Measurements from ENCODE around the gene OR1J4. TPM values are rescaled to one million over a fixed set of nuclear protein-coding genes. Genes with fewer than 3 reads are reported as not detected.
"Not testable (repeated sequence)": the region's sequence is repeated elsewhere in the genome, so short reads cannot be mapped to it uniquely, and the experiment has no call there.

The OR1J4 gene, protein sequence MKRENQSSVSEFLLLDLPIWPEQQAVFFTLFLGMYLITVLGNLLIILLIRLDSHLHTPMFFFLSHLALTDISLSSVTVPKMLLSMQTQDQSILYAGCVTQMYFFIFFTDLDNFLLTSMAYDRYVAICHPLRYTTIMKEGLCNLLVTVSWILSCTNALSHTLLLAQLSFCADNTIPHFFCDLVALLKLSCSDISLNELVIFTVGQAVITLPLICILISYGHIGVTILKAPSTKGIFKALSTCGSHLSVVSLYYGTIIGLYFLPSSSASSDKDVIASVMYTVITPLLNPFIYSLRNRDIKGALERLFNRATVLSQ
- total RNA-seq: not detected

DNA sequence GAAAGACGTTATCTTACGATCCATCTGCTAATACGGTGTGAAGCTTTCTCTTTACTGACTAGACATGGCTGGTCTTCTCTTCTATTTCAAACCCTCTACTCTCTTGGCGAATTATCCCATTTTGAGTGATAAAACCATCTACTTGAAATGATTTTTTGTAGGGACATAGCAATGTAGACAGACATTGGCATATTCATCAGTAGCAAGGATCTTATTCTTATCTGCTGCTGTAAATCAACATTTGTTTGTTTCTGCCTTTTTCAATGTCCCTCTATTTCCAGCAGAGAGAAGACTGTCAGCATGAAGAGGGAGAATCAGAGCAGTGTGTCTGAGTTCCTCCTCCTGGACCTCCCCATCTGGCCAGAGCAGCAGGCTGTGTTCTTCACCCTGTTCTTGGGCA is at the start of gene OR1J4:
TSS of gene OR1J4 (plus strand) at position 301 of the 400 bp plus-strand sequence. CDS start at position 301, 0 bp downstream.
- no peak for FAIRE-seq

DNA sequence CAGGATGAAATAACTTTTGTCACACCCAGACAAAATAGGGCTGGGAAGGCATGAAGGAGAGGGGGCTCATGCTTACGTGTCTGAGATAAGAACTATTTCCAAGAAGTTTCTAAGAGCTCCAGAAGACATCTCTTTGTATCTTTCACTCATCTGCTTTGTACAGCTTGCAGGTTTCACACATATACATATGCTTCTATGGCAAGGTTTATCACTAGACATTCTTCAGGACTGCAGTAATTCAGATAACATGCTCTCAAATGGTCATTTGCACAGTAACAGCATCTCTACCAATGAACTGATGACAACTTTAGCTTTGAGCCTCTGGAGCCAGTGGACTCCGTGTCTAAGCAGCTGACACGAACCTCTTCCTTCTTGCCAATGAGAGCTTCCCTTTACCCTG is 44.4 kb upstream of the OR1J4 start:
- FAIRE-seq (no peak), DNase-seq (ENCODE audit: low spot score in 2 of 2) (no peak)

More for the DNA sequence above, at the start of gene OR1J4:
- no peak for DNase-seq (ENCODE audit: low spot score in 2 of 2)

DNA sequence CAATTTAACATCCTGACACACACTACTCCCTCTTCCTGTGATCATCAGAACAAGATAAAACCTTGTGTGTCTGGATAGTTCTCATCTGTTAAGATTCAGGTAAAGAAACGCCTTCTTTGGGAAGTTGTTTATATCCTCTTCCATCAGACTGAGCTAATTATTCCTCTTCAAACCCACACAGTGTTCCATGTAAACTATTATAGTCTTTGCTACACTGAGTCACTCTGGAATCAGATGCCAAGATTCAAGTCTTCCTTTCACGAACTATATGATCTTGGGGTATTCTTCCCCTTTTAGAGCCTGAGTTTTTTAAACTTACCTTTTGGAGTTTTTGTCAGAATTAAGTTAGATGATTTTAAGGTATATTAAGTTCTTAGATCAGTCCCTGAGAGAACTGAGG is 43.2 kb upstream of the OR1J4 start:
- FAIRE-seq (no peak), DNase-seq (ENCODE audit: low spot score in 2 of 2) (no peak)

DNA sequence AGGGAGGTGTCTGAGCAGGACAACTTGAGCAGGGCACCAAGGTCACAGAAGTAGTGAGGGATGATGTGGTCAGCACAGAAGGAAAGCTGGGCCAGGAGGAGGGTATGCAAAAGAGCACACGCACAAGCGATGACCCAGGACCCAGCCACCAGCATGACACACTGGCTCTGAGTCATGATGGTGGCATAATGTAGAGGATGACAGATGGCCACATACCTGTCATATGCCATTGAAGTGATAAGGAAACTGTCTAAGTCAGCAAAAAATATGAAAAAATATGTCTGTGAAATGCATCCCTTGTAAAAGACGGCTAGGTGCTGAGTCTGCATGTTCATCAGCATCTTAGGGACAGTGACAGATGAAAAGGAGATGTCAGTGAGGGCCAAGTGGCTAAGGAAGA is 41.6 kb upstream of the OR1J4 start:
- FAIRE-seq: no peak
- DNase-seq (ENCODE audit: low spot score in 2 of 2): no peak

DNA sequence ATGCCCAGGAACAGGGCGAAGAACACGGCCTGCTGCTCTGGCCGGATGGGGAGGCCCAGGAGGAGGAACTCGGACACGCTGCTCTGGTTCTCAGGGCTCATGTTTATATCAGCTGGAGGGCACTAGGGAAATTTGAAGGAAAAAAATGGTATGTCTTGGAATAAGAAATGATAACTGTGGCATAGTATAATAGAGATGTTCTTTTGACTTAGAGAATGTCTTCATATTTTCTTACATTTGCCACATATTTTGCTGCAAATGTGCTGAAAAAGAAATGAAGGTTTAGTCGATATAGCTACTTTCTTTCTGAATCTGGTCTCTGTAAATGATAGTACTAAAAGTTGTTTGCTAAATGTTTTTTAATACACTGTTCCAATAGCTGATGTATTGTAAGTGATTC is 41.1 kb upstream of the OR1J4 start, which contains the start of gene OR1J1:
TSS of gene OR1J1 (minus strand) at position 101 of the 400 bp plus-strand sequence. CDS start at position 101, 0 bp downstream.
- no peak for FAIRE-seq
- no peak for DNase-seq (ENCODE audit: low spot score in 2 of 2)

DNA sequence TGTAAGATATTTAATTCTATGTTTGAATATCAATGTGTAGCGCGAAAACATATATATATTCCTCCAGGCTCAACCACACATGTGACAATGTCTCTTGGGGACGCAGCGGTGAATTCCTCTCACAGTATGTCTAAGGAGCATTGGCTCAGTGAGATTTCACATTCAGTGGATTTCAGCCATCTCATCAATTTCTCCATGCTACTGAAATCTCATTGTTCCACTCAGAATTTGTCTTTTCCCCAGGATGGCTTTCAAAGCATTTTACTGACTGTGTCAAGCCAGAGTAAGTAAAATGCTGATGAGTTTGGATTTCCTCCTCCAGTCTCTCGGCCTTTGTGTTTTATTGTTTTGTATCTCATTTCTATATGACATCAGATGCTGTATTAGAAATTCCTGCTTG is 39.9 kb upstream of the OR1J4 start:
- DNase-seq (ENCODE audit: low spot score in 2 of 2) (no peak), FAIRE-seq (no peak)

DNA sequence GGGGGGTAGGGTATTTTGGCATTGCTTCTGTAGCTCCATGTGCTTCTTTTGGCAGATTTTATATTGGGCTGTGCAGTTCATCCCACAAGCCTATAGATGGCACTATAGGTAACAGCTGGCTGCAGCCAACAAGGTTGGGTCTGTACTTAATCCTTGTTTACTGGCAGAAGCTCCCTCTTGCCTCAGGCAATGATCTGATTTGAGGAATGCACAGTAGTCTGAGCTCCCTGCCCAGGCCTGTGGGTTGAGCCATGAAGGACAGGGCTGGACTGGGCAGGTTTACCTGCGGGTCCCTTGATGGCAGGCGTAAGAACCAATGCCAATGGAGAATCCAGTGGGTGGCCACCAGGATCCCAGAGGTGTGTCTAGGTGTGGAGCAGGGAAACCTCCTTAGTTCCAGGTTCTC is 20.1 kb upstream of the OR1J4 start:
- DNase-seq (ENCODE audit: low spot score in 2 of 2) (no peak), FAIRE-seq (no peak)

DNA sequence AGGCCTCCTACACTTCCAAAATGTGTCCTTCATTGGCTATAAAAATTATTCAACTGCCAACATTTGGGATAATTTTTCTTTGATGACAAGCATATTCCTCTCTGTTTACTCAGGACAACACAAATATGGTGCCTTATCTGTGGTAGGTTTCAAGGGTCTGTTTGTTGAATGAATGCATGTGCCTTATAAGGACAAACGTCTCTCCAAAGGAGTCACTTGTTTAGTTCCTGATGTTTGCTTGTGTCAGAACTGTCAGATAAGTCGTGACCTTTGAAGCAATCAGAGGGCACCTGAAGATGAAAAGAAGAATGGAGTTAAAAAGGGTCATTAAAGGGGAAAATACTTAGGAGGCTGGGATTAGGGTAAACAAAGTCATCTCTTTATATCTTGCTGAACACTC is 12.0 kb upstream of the OR1J4 start:
- FAIRE-seq (no peak), DNase-seq (ENCODE audit: low spot score in 2 of 2) (no peak)

DNA sequence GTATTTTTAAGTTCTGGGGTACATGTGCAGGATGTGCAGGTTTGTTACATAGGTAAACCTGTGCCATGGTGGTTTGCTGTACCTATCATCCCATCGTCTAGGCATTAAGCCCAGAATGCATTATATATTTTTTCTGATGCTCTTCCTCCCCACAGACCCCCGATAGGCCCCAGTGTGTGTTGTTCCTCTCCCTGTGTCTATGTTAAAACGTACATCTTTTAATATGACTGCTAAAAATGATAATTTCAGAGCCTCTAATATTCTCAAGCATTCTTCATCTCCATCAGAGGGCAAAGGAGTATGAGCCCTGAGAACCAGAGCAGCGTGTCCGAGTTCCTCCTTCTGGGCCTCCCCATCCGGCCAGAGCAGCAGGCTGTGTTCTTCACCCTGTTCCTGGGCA is 8.4 kb upstream of the OR1J4 start, which contains the start of gene OR1J2:
TSS of gene OR1J2 (plus strand) at position 301 of the 400 bp plus-strand sequence. CDS start at position 301, 0 bp downstream.
- FAIRE-seq (no peak), DNase-seq (ENCODE audit: low spot score in 2 of 2) (no peak)

DNA sequence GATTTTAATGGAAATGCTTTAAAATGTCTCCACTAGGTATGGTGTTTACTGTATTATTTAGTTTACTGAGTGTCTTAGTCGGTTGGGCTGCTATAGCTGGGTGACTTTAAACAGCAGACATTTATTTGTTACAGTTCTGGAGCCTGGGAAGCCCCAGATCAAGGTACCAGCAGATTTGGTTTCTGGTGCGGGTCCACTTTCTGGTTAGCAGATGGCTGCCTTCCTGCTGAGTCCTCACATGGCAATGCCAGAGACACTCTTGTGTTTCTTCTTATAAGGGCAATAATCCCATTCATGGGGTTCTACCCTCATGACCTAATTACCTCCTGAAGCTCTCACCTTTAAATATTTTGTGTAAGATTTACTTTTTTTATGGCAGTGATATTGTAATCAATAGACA is 715 bp upstream of the OR1J4 start:
- DNase-seq (ENCODE audit: low spot score in 2 of 2) (no peak), FAIRE-seq (no peak)

DNA sequence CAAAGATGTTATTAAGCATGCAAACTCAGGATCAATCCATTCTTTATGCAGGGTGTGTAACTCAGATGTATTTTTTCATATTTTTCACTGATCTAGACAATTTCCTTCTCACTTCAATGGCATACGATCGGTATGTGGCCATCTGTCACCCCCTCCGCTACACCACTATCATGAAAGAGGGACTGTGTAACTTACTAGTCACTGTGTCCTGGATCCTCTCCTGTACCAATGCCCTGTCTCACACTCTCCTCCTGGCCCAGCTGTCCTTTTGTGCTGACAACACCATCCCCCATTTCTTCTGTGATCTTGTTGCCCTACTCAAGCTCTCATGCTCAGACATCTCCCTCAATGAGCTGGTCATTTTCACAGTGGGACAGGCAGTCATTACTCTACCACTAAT is 435 bp downstream of the OR1J4 start:
- DNase-seq (ENCODE audit: low spot score in 2 of 2) (no peak), FAIRE-seq (no peak)

DNA sequence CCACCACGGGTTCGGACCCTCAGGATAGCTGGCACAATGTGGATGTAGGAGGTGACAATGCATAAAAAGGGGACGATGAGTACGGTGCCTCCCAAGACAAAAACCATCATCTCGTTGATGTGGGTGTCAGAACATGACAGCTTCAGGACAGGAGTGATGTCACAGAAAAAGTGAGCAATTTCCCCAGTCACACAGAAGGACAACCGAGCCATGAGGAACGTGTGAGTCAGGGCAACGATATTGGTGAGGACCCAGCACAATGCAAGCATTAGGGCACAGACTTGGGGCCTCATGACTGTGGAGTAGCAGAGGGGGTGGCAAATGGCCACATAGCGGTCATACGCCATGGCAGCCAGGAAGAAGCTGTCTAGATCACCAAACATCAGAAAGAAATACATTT is 7.7 kb downstream of the OR1J4 start:
- no peak for FAIRE-seq
- DNase-seq (ENCODE audit: low spot score in 2 of 2): no peak

DNA sequence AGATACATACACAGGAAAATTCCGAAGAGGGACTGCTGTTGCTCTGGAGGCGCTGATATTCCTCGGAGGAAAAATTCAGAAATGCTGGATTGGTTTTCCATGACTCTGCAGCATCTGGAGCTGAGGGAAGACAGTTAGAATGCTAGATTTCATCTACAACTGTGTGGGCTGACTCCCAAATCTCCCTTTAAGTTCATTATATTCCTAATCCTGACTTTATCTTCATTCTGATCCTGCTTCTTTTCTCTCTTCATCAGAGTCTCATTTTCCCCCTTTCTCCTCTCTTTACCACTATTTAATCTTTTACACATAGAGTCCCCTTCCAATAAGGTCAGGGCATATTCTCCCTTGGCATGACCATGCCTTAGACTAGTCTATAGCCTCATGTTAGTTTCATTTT is 8.3 kb downstream of the OR1J4 start, which contains the start of gene OR1N1:
TSS of gene OR1N1 (minus strand) at position 101 of the 400 bp plus-strand sequence. CDS start at position 101, 0 bp downstream.
- no peak for FAIRE-seq
- no peak for DNase-seq (ENCODE audit: low spot score in 2 of 2)

DNA sequence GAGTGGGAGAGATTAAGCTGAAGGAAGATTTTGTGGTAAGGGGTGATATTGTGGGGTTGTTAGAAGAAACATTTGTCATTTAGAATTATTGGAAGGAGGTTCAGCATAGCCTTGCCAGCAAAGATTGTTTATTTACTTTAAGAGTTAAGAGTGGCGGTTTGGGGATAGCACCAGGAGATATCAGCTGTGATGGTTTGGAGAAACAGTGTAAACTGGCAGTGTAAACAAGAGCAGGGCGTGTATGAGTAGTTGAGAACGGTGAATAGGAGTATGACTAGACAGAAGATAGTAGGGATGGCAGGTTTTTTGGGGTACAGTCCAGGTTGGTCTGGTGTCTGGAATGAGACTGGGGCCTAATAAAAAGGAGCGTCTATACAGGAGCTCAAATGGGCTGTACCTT is 12.2 kb downstream of the OR1J4 start:
- not testable (repeated sequence) for DNase-seq (ENCODE audit: low spot score in 2 of 2); FAIRE-seq

DNA sequence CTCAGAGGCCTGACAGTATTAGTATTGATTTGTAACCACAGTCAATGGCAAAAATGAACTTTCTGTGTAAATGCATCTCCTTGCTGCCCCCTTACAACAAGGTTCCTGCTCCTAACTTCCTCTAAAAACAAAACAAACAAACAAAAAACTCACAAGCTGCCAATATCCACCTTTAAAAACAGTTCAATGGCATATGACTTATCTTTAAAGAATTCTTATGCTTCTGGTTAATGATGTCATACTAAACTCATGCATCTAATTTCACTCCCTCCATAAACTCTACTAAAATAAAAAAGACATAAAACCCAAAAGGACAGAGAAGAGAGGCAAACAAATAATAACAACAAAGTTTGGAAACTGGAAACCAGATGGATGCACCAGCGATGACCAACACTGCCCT is 17.2 kb downstream of the OR1J4 start:
- no peak for FAIRE-seq
- no peak for DNase-seq (ENCODE audit: low spot score in 2 of 2)

DNA sequence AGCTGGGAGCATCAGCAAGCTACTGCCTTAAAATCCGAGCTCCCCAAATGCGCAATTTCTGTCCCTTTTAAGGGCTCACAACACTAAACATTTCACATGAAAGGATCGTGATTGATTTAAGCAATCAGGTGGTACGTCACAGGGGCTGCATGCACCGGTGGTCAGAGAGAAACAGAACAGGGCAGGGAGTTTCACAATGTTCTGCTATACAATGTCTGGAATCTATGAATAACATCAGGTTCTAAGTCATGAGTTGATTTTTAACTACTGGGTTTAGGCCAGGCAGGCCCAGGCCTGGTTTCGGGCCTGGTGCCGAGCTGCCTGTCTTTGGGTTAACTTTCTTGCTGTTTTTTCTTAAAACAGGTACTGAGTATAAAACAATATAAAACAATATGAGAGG is 18.1 kb downstream of the OR1J4 start:
- not testable (repeated sequence) for DNase-seq (ENCODE audit: low spot score in 2 of 2); FAIRE-seq

DNA sequence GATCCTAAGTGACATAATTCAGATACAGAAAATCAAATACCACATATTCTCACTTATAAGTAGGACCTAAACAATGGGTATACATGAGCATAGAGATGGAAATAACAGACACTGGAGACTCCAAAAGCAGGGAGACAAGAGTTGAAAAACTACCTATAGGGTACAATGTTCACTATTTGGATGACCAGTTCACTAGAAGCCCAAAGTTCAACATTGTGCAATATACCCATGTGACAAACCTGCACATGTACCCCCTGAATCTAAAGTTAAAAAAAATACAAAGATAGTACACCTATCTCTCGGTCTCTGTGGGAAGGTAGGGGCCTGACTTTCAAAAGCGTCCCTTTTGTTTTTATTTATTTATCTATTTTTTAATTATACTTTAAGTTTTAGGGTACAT is 19.8 kb downstream of the OR1J4 start:
- no peak for DNase-seq (ENCODE audit: low spot score in 2 of 2)
- FAIRE-seq: no peak

DNA sequence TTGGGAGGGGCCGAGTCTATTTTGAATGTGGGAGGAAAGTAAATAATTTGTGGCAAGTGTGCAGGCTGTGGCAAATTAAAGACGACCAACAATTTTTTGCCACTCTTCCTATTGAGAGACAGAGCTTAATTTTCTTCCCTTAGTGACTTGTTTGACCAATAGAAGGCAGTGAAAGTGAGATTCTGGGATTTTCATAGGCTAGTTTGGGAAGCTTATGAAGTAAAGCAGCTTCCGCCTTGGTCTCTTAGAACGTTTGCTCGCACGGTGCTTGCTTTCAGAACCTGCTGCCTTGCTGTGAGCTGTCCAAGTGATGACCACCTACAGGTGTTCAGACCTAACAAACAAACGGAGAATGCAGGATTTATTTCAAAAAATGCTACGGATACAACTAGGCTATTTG is 27.3 kb downstream of the OR1J4 start:
- FAIRE-seq: no peak

DNA sequence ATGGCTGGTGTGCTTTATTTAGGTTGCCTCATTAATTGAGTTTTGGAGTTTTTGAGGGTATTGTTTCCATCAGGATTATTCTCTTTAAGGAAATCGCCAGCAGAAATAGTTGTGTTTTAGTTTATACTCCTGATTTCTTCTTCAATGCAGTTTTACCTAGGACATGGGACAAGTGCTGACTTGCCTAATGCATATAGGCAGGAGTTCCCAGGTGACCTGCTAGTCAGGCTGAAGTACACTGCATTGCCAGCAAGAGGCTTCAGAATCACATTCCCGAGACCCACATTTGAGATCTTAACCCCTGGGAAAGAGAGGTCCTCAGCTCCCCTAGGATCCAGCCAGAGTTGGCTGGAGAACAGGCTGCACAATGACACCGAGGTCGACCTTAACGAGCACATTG is 32.4 kb downstream of the OR1J4 start:
- no peak for DNase-seq (ENCODE audit: low spot score in 2 of 2)
- FAIRE-seq: no peak

More for the DNA sequence above, 27.3 kb downstream of the OR1J4 start:
- no peak for DNase-seq (ENCODE audit: low spot score in 2 of 2)

DNA sequence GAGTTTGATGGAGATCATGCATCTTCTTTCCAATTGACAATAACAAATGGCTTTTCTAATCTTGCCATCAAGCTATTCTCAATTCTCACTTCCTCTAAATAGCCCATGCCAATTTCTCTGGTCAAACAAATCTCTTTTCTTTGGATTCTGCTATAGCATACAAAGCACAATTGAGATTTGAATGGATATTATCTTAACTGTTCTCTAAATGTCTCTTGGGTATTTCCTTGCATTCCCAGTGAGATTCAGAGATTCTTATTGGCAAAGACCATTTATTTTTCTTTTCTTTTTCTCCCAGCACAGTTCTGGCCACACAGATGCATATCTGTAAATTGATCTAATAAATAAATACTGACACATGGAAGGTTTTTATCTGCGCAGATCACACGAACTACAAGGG is 33.9 kb downstream of the OR1J4 start, which contains the start of gene OR1N2:
TSS of gene OR1N2 (plus strand) at position 301 of the 400 bp plus-strand sequence. CDS start 100 bp downstream, outside the sequence.
- no peak for DNase-seq (ENCODE audit: low spot score in 2 of 2)
- FAIRE-seq: no peak

DNA sequence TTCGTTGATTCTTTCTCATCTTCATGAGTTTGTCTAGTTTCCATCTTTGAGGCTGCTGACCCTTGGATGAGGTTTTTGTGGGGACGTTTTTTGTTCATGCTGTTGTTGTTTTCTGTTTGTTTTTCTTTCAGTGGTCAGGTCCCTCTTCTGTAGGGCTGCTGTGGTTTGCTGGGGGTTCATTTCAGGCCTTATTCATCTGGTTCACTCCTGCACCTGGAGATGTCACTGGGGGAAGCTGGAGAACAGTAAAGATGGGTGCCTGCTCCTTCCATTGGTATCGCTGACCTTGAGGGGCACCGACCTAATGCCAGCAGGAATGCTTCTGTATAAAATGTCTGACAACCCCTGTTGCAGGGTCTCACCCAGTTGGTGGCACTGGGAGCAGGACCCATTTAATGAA is 42.5 kb downstream of the OR1J4 start:
- DNase-seq (ENCODE audit: low spot score in 2 of 2) (no peak), FAIRE-seq (no peak)

DNA sequence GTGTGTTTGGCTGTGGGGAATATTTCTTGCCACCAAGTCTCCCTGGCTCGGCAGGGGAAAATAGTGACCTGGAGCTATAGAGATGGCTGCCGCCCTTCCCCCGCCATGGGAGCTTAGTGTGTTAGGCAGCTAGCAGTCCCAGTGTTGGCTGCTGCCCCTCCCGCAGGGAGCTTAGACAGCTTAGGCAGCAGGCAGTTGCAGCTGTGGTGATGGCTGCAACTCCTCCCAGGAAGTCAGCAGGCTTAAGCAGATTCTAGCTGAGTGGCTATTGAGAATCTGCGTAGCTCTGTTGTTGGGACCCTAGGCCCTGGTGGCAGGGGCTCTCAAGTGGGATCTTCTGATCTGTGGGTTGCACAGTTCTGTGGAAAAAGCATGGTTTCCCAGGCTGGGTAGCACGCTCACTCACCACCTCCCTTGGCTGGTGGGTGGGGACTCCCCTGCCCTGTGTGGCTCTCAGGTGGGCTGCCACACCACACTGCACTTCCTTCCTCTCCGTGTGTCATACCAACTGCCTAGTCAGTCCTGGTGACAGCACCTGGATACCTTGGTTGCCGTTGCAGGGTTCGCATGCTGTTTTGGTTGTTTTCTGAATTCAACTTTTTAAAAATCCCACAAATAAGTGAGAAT is 43.3 kb downstream of the OR1J4 start:
- no peak for DNase-seq (ENCODE audit: low spot score in 2 of 2)

More for the DNA sequence above, 43.3 kb downstream of the OR1J4 start:
- no peak for FAIRE-seq
